NCI-H2196 treated with DMSO at 0.1 percent for 48 hours (cell line): ENCODE data around the gene LRRFIP2.
"Not testable (repeated sequence)": the region's sequence is repeated elsewhere in the genome, so short reads cannot be mapped to it uniquely, and the experiment has no call there.

Source experiments
- DNase-seq: peaks from one replicate; lab custom pipeline; 2025; ENCODE audit not compliant: unreplicated experiment; lab: John Stamatoyannopoulos, UW

The LRRFIP2 gene

GRCh38 chr3:37072892-37073291 is 101.5 kb downstream of the LRRFIP2 start:
- DNase-seq, result no peak

GRCh38 chr3:37071921-37072320 is 102.5 kb downstream of the LRRFIP2 start:
- DNase-seq, result no peak

- no peak for DNase-seq
These were observed 106.4 kb downstream of the LRRFIP2 start for GRCh38 chr3:37068031-37068430.

GRCh38 chr3:37067577-37067976 is 106.8 kb downstream of the LRRFIP2 start:
- no peak for DNase-seq

- DNase-seq, result no peak
These were observed 109.6 kb downstream of the LRRFIP2 start for GRCh38 chr3:37064747-37065146.

GRCh38 chr3:37058117-37058516 is 116.3 kb downstream of the LRRFIP2 start:
- no peak for DNase-seq

GRCh38 chr3:37056826-37057225 is 117.6 kb downstream of the LRRFIP2 start:
- DNase-seq, result no peak

- DNase-seq, result not testable (repeated sequence)
These were observed 119.3 kb downstream of the LRRFIP2 start for GRCh38 chr3:37055077-37055476.

- DNase-seq, result no peak
These were observed 120.0 kb downstream of the LRRFIP2 start for GRCh38 chr3:37054370-37054769.

GRCh38 chr3:37053753-37054152 is 120.6 kb downstream of the LRRFIP2 start:
- DNase-seq, result no peak

GRCh38 chr3:37053337-37053736 is 121.0 kb downstream of the LRRFIP2 start:
- no peak for DNase-seq

GRCh38 chr3:37052860-37053259 is 121.5 kb downstream of the LRRFIP2 start:
- no peak for DNase-seq

GRCh38 chr3:37050282-37050681 is 124.1 kb downstream of the LRRFIP2 start:
- DNase-seq, result no peak

GRCh38 chr3:37042712-37043111 is 131.7 kb downstream of the LRRFIP2 start:
- not testable (repeated sequence) for DNase-seq

- no peak for DNase-seq
These were observed 132.7 kb downstream of the LRRFIP2 start for GRCh38 chr3:37041546-37042195.

- DNase-seq, result no peak
These were observed 134.2 kb downstream of the LRRFIP2 start for GRCh38 chr3:37040231-37040630.

- no peak for DNase-seq
These were observed 135.1 kb downstream of the LRRFIP2 start for GRCh38 chr3:37039161-37039846.

GRCh38 chr3:37037352-37037751 is 137.0 kb downstream of the LRRFIP2 start:
- no peak for DNase-seq

- no peak for DNase-seq
These were observed 141.4 kb downstream of the LRRFIP2 start for GRCh38 chr3:37032961-37033360.

- no peak for DNase-seq
These were observed 143.2 kb downstream of the LRRFIP2 start for GRCh38 chr3:37031096-37031682.

GRCh38 chr3:37030588-37030987 is 143.8 kb downstream of the LRRFIP2 start:
- no peak for DNase-seq

GRCh38 chr3:37029516-37030163 is 144.7 kb downstream of the LRRFIP2 start:
- no peak for DNase-seq
